Adipose tissue (tissue), 3 donors: ENCODE data around the gene LRTM2. TPM values are rescaled to one million over a fixed set of nuclear protein-coding genes. Genes with fewer than 3 reads are reported as not detected.

Experiments used
- H3K27ac ChIP-seq: one replicate; pipeline ENCODE4 v1.5.1; 2013; ENCODE audit warnings: low read depth, low read length
- WGBS, 3 donors: extraction: QIAGEN DNeasy Blood & Tissue Kit; methylation state at CpG; one replicate each; pipeline ENCODE4 v1.1.7; 2013; 5-methylcytosine and 5-hydroxymethylcytosine counted together
- polyA plus RNA-seq, 3 donors: library from polyadenylated mRNA; stranded (reverse); fragments of 200-250 nt; gene quantifications; one replicate each; pipeline ENCODE4 v1.2.3, GENCODE V29; 2013
- donor health status: healthy with polysubstance abuse.
- donor health status: Bipolar disorder and iron deficiency.
- donor health status: healthy.

Gene LRTM2
- polyA plus RNA-seq, 3 donors, result not detected

- 2 to 4% (median 2%) methylated on average over 42 to 43 of the region's 43 CpGs for WGBS, 3 donors
Measured at GRCh38 chr12:1796515-1797010, 23.8 kb upstream of the LRTM2 start.

GRCh38 chr12:1797011-1797901 lies 23.1 kb upstream of the LRTM2 start:
- 11 to 25% (median 14%) methylated on average over 63 to 71 of the region's 71 CpGs for whole genome bisulfite sequencing, 3 donors

More at GRCh38 chr12:1796515-1797010, 23.8 kb upstream of the LRTM2 start:
- H3K27ac ChIP-seq, result peak overlapping the region; percentile 78

GRCh38 chr12:1797991-1798640 lies 22.2 kb upstream of the LRTM2 start:
- 89 to 91% (median 90%) methylated on average over 21 to 22 of the region's 22 CpGs for WGBS, 3 donors
- no peak overlapping the region for H3K27ac ChIP-seq

More at GRCh38 chr12:1797011-1797901, 23.1 kb upstream of the LRTM2 start:
- peak overlapping the region; percentile 78 for H3K27ac ChIP-seq

- 76 to 98% (median 91%) methylated on average over 6 of the region's 6 CpGs for WGBS, 3 donors
- H3K27ac ChIP-seq, result no peak overlapping the region
Measured at GRCh38 chr12:1798641-1799020, 21.7 kb upstream of the LRTM2 start.

- H3K27ac ChIP-seq, result no peak overlapping the region
- WGBS, 3 donors, result 85 to 89% (median 87%) methylated on average over 19 to 21 of the region's 21 CpGs
Measured at GRCh38 chr12:1799051-1799881, 21.1 kb upstream of the LRTM2 start.

- H3K27ac ChIP-seq, result no peak overlapping the region
- WGBS, 3 donors, result 67 to 82% (median 72%) methylated on average over 12 of the region's 12 CpGs
Measured at GRCh38 chr12:1799882-1800400, 20.4 kb upstream of the LRTM2 start.

GRCh38 chr12:1800401-1801302 lies 19.7 kb upstream of the LRTM2 start:
- WGBS, 3 donors, result 64 to 77% (median 65%) methylated on average over 13 to 14 of the region's 14 CpGs
- H3K27ac ChIP-seq, result no peak overlapping the region

- WGBS, 3 donors, result 61 to 68% (median 65%) methylated on average over 16 of the region's 16 CpGs
- no peak overlapping the region for H3K27ac ChIP-seq
Measured at GRCh38 chr12:1801303-1801975, 18.9 kb upstream of the LRTM2 start.

GRCh38 chr12:1803736-1804135 lies 16.6 kb upstream of the LRTM2 start:
- 80 to 87% (median 85%) methylated on average over 7 of the region's 7 CpGs for WGBS, 3 donors
- no peak overlapping the region for H3K27ac ChIP-seq

- H3K27ac ChIP-seq, result no peak overlapping the region
- 58 to 60% (median 60%) methylated on average over 24 to 25 of the region's 25 CpGs for WGBS, 3 donors
Measured at GRCh38 chr12:1804545-1805332, 15.6 kb upstream of the LRTM2 start.

- WGBS, 3 donors, result 92 to 95% (median 93%) methylated on average over 16 of the region's 16 CpGs
- H3K27ac ChIP-seq, result no peak overlapping the region
Measured at GRCh38 chr12:1805441-1806081, 14.8 kb upstream of the LRTM2 start.

- WGBS, 3 donors, result 60 to 71% (median 64%) methylated on average over 7 of the region's 7 CpGs
- no peak overlapping the region for H3K27ac ChIP-seq
Measured at GRCh38 chr12:1806301-1807086, 13.9 kb upstream of the LRTM2 start.

- 84 to 87% (median 86%) methylated on average over 15 of the region's 15 CpGs for WGBS, 3 donors
- H3K27ac ChIP-seq, result no peak overlapping the region
Measured at GRCh38 chr12:1807087-1807860, 13.1 kb upstream of the LRTM2 start.

- no peak overlapping the region for H3K27ac ChIP-seq
- 81 to 92% (median 89%) methylated on average over 19 of the region's 19 CpGs for WGBS, 3 donors
Measured at GRCh38 chr12:1808036-1808797, 12.1 kb upstream of the LRTM2 start.
